SKM-1 (cell line): ENCODE measurements around the gene DUSP22.

Experiments
- DNase-seq: peaks from one replicate; lab custom pipeline; 2025; ENCODE audit not compliant: unreplicated experiment; lab: John Stamatoyannopoulos, UW

The DUSP22 gene

GRCh38 chr6:308768-309167 is 16.5 kb downstream of the DUSP22 start:
- DNase-seq: no peak

- DNase-seq: no peak
These were observed 17.7 kb downstream of the DUSP22 start for GRCh38 chr6:309947-310346.

- no peak for DNase-seq
These were observed 18.4 kb downstream of the DUSP22 start for GRCh38 chr6:310671-311070.

GRCh38 chr6:311679-312220 is 19.5 kb downstream of the DUSP22 start:
- DNase-seq: no peak

GRCh38 chr6:313087-313486 is 20.8 kb downstream of the DUSP22 start:
- no peak for DNase-seq

- DNase-seq: no peak
These were observed 21.6 kb downstream of the DUSP22 start for GRCh38 chr6:313917-314316.

GRCh38 chr6:314377-314776 is 22.1 kb downstream of the DUSP22 start:
- no peak for DNase-seq

GRCh38 chr6:315226-315625 is 22.9 kb downstream of the DUSP22 start:
- no peak for DNase-seq

- DNase-seq: no peak
These were observed 23.9 kb downstream of the DUSP22 start for GRCh38 chr6:315921-316752.

GRCh38 chr6:316753-317038 is 24.4 kb downstream of the DUSP22 start:
- no peak for DNase-seq

- DNase-seq: no peak
These were observed 24.8 kb downstream of the DUSP22 start for GRCh38 chr6:317060-317447.

- no peak for DNase-seq
These were observed 25.3 kb downstream of the DUSP22 start for GRCh38 chr6:317448-318144.

GRCh38 chr6:318243-318890 is 26.1 kb downstream of the DUSP22 start:
- no peak for DNase-seq

- DNase-seq: no peak
These were observed 27.2 kb downstream of the DUSP22 start for GRCh38 chr6:319177-320131.

GRCh38 chr6:320351-321157 is 28.3 kb downstream of the DUSP22 start:
- DNase-seq: no peak

GRCh38 chr6:321158-321438 is 28.8 kb downstream of the DUSP22 start:
- no peak for DNase-seq

GRCh38 chr6:321536-322258 is 29.4 kb downstream of the DUSP22 start:
- no peak for DNase-seq

- DNase-seq: no peak
These were observed 30.1 kb downstream of the DUSP22 start for GRCh38 chr6:322259-322930.
